Kasumi-1 (cell line): ENCODE measurements around the gene KLF8.

ENCODE experiments used
- DNase-seq, 2 experiments: peaks; one replicate each; lab custom pipeline; 2025; lab: John Stamatoyannopoulos, UW

Gene KLF8

DNA sequence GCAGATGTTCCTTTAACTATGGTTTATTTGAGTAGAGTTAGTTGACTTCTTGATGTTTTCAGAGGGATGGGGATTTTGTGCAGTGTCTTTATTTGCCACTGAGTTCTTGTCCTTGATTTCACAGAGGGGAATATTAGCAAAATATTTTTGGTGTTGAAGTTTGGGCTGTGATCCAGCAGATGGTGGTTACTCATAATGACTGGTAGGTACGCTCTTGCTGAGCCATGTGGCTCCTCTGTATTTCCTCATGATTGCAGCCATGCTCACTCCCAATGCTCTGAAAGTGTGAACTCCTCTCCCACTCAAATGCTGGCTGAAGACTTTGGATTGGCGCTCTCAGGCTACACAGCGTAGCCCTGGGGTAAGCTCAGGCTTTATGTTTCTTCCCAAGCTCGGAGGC lies 77.7 kb downstream of the KLF8 start:
- DNase-seq, result no peak

DNA sequence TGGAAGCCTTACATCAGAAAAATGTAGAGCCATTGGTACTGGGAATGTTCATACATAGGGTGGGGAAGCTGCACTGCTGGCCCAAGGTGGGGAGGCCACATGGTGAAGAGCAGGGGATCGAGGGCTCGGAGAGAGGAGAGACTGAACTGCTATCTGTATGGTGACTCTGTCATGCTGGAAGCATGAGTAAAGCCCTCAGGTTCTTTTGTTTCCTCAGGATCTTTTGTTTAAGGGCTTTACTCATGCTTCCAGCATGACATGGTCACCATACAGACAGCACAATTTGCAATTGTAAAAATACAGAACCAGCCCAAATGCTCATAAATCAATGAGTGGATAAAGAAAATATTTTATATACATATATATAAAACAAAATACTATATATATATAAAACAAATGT lies 78.4 kb downstream of the KLF8 start:
- no peak for DNase-seq

DNA sequence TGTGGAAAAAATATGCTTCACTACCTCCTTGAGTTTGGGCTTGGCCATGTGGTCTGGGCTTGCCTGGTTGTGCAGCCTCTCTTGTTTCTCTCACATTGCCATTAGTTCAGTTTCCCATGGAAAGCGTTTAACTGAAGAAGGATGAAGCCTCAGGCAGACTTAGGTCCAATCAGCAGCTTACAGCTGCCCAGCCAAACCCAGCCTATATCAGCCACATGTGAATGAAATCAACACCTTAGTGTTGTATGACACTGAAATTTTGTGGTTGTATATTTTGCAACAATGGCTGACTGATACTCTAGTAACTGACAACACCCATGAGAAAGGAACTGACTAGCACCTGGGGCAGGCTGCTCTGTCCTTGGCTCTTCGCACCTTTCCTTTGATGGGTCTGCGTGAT lies 81.2 kb downstream of the KLF8 start:
- no peak for DNase-seq

DNA sequence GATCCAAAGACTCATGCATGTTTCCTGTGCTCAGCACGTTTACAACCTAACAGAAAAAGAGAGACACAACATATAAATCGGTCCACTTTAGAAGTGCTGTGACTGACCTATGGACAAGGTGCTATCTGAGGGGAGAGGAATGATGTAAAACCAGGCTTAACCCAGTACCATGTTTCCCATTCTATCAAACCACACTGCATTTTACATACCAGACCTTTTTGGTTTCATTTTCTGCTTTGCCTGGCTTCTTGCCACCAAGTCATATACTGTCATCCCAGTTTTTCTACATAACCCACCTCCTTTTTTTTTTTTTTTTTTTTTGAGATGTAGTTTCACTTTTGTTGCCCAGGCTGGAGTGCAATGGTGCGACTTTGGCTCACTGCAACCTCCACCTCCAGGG lies 82.2 kb downstream of the KLF8 start:
- DNase-seq, result peak in 1 of 2 experiments; percentile 1

DNA sequence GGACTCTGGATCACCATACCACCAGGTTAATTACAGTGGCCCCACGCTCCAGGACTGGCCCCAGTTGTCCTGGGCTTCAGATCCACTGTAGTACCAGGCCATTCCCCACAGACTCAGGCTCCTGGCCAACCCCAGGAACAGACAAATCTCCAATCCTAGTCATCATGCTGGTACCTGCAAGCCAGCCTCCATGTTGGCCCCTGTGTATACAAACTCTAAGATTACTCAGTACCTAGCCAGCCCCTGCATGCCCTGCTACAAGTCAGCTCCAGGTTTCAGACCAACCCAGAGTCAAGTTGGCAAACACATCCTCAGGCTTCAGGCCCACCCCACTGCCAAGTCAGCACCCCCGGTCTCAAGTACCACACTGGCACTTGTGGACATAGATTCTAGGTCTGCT lies 85.9 kb downstream of the KLF8 start:
- DNase-seq, result no peak

DNA sequence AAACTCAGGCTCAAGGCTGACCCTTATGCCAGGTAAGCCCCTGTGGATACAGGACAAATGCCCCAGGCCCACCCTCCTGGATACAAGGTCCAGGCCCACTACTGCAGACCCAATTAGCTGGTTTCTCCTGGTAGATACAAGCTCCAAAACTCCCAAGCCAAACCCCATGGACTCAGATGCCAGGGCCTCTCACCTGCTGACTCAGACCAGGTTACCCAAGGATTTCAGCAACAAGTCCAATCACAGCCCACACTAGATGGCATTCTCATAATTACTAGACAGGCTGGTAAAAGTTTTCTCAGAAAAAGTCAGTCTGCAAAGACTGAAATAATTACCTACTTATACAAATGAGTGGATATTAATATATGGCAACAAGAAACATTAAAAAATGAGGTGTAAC lies 87.0 kb downstream of the KLF8 start:
- DNase-seq, result no peak
